Measurements from ENCODE around the gene SPAG17.
A peak's percentile ranks its signal among the peaks of the same experiment; 100 is the strongest.

The SPAG17 gene

GRCh38 chr1:118185084-118185832 lies at the start of gene SPAG17:
SPAG17 (minus strand) TSS chr1:118185228; CDS start chr1:118185157, 71 bp downstream.
- H3K4me3 Mint-ChIP-seq: peak within 1 kb of the TSS in 1 of 2 donors; percentile 46
- H3K9me3 Mint-ChIP-seq: peaks cover 8 to 15% of the 10 kb centered on the region in 2 donors

DNA sequence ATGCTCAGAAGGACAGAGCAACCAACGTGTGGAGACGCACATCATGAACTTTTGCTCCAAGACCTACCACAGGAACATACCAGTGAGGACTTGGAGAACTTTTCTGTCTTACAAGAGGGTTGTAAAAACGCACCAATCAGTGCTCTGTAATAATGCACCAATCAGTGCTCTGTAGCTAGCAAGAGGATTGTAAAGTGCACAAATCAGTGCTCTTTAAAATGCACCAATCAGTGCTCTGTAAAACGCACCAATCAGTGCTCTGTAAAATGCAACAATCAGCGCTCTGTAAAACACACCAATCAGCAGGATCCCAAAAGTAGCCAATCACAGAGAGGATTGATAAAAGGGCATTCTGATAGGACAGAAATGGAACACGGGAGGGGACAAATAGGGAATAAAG lies 40.4 kb upstream of the SPAG17 start:
- no peaks in the 10 kb centered on the region for H3K4me1 Mint-ChIP-seq
- no peaks in the 10 kb centered on the region for H3K27me3 Mint-ChIP-seq
- DNase-seq (no peak), ATAC-seq (no peak)
- no peak overlapping the region for H3K4me3 Mint-ChIP-seq
- H3K27ac Mint-ChIP-seq: no peak overlapping the region
- no peaks in the 10 kb centered on the region for H3K9me3 Mint-ChIP-seq

More at GRCh38 chr1:118185084-118185832, at the start of gene SPAG17:
- H3K27ac Mint-ChIP-seq: peak within 1 kb of the TSS in 1 of 2 donors; percentile 12
- ATAC-seq (no peak), DNase-seq (no peak)
- peaks cover 25% of the 10 kb centered on the region for H3K27me3 Mint-ChIP-seq
- H3K4me1 Mint-ChIP-seq: peaks cover 14% of the 10 kb centered on the region

DNA sequence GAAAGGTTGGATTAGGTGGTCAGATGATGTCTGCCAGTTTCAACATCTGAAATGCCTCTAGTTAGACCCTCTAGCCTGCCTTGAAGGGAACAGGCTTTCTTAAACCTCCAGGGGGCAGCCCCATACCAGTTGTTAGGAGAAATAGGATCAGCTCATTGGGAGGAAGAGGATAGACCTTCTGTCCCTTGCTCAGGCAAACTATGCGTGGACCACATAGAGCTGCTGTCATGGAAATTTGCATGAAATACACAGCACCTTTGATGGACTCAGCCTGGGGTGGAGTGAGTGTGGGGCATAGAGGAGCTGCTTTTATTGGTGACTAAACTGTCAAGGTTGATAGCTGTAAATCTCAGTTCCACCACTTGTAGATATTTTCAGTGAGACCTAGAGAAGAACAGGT lies 38.4 kb upstream of the SPAG17 start:
- Mint-ChIP-seq H3K4me3 (no peak overlapping the region), H3K27ac (no peak overlapping the region), H3K4me1 (no peaks in the 10 kb centered on the region), H3K9me3 (no peaks in the 10 kb centered on the region), H3K27me3 (no peaks in the 10 kb centered on the region)
- DNase-seq (no peak), ATAC-seq (no peak)

DNA sequence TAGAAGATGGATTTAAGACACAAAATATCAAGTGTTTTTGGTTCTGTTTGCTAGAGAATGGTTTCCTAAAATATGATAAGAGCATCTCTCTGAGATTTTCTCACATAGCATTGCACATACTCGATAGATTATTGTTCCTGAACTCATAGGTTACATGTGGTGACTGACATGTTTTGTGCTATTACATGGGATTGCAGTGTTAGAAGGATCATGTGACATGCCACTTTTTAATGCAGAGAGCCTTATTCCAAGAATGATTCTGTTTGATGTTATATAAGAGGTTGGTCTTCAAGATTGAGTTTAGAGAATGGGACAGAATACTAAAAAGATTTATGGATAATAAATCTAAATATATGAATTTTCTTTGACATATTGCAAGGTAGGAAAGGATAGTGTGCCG lies 34.4 kb upstream of the SPAG17 start:
- Mint-ChIP-seq H3K4me1 (no peaks in the 10 kb centered on the region), H3K4me3 (no peak overlapping the region), H3K9me3 (peaks cover 0 to 4% of the 10 kb centered on the region in 2 donors), H3K27ac (no peak overlapping the region), H3K27me3 (no peaks in the 10 kb centered on the region)
- DNase-seq (no peak), ATAC-seq (no peak)

DNA sequence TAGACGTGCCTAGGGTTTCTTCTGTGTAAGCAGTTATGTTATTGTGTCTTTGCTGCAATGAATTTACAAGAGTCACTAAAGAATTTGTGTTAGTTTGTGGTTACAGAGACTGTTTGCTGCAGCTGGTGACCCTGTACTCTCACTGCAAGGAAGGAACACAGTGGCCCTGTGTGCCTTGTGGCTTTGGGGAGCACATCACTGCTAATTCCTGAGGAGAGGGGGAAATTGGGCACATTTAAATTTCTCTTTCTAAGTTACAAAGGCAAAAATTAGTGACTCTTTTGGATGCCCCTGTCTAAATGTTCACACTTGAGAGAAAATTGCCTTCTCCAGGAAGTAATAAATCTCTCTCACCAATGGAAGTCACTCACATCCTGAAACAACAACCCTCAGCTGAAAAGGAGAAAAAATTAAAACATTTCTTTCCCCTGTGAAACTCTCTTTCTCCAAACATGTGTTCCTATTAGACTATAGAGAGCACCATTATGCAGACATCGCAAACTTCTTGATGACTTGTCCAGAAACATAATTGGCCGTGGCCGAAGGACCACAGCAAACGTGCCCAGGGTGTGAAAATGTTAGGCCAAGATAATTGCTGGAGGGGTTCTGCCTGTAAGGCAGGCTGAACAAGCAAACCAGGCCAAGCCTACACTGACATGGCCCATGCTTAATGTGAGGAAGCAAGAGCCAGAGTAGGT lies 32.3 kb upstream of the SPAG17 start:
- Mint-ChIP-seq H3K27me3 (no peaks in the 10 kb centered on the region), H3K4me1 (no peaks in the 10 kb centered on the region), H3K4me3 (no peak overlapping the region), H3K9me3 (peaks cover 0 to 4% of the 10 kb centered on the region in 2 donors), H3K27ac (no peak overlapping the region)
- ATAC-seq (no peak), DNase-seq (no peak)

GRCh38 chr1:118214866-118215265 lies 29.8 kb upstream of the SPAG17 start:
- Mint-ChIP-seq H3K27me3 (no peaks in the 10 kb centered on the region), H3K4me1 (no peaks in the 10 kb centered on the region), H3K9me3 (peaks cover 0 to 4% of the 10 kb centered on the region in 2 donors), H3K4me3 (no peak overlapping the region), H3K27ac (no peak overlapping the region)
- ATAC-seq (no peak), DNase-seq (no peak)

DNA sequence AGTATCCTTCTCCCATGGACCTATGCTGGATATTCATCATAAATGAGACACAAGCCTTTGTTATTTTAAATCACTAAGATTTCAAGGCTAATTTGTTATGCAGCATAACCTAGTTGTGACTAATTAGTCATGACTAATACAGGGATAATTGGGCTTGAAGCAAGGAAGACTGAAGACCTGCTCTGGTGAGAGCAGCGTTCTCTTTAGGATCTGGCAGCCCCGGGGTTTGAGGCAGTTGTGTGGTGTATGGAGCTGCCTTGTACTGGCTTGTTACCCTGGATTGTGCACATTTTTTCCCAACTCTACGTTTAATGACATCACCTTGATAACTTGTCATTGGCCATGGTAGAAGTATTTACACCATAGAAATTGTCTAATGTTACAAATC lies 25.7 kb upstream of the SPAG17 start:
- DNase-seq: no peak
- no peak overlapping the region for H3K4me3 Mint-ChIP-seq
- no peaks in the 10 kb centered on the region for H3K4me1 Mint-ChIP-seq
- no peaks in the 10 kb centered on the region for H3K27me3 Mint-ChIP-seq
- no peak overlapping the region for H3K27ac Mint-ChIP-seq
- H3K9me3 Mint-ChIP-seq: peaks cover 0 to 8% of the 10 kb centered on the region in 2 donors
- no peak for ATAC-seq

DNA sequence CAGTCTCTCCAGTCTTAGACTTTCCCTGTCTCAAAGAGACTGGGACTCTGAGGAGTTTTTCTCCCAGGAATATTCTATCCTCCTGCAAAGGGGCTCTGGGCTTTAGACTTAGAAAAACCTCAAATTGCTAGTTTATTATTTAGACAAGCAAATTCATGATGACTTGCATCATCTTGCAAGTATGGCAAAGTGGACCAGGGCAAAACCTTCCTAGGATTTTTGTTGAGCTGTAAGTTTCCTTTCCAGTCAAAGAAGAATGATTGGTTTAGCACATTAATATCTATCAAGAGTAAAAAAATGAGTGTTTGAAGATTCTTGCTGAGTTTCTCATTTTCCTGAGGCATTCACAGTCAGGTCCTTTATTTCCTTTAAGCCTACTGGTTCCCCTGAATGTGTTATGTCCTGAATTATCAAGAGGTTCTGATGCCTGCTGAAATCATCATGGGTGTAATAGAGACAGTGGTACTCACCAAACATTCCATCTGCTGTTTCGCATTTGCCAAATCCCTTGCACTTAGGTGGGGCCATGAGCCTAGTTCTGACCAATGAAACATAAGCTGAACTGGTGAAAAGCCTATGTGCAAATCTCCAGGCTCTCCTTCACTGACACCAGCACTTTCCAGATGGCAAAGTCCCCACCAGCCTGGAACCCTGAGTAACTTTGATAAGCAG lies 25.2 kb upstream of the SPAG17 start:
- no peaks in the 10 kb centered on the region for H3K4me1 Mint-ChIP-seq
- H3K27me3 Mint-ChIP-seq: no peaks in the 10 kb centered on the region
- no peak overlapping the region for H3K4me3 Mint-ChIP-seq
- H3K27ac Mint-ChIP-seq: no peak overlapping the region
- DNase-seq (no peak), ATAC-seq (no peak)
- H3K9me3 Mint-ChIP-seq: peaks cover 0 to 4% of the 10 kb centered on the region in 2 donors

GRCh38 chr1:118209648-118210047 lies 24.6 kb upstream of the SPAG17 start:
- no peaks in the 10 kb centered on the region for H3K27me3 Mint-ChIP-seq
- H3K9me3 Mint-ChIP-seq: peaks cover 0 to 4% of the 10 kb centered on the region in 2 donors
- no peak for DNase-seq
- H3K27ac Mint-ChIP-seq: no peak overlapping the region
- ATAC-seq: no peak
- no peak overlapping the region for H3K4me3 Mint-ChIP-seq
- H3K4me1 Mint-ChIP-seq: no peaks in the 10 kb centered on the region

DNA sequence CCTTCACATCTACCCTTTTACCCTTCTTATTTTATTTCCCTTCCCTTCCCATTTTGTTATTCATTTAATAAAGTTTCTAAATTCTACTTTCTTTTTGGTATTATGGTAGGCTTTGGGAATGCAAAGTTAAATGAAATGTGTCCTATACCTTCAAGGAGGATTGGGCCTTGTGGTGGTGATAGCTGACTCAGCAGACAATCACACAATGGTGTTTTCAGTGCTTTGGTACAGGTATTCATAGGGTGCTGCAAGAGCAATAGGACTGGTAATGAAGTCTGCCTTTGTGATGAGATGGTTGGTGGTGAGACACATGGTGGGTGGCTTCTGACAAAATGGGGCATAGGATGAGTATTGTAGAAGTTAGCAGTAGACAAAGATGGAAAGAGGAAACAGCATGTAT lies 21.9 kb upstream of the SPAG17 start:
- peaks cover 0 to 4% of the 10 kb centered on the region in 2 donors for H3K9me3 Mint-ChIP-seq
- no peak overlapping the region for H3K27ac Mint-ChIP-seq
- no peaks in the 10 kb centered on the region for H3K4me1 Mint-ChIP-seq
- H3K4me3 Mint-ChIP-seq: no peak overlapping the region
- DNase-seq (no peak), ATAC-seq (no peak)
- H3K27me3 Mint-ChIP-seq: no peaks in the 10 kb centered on the region

DNA sequence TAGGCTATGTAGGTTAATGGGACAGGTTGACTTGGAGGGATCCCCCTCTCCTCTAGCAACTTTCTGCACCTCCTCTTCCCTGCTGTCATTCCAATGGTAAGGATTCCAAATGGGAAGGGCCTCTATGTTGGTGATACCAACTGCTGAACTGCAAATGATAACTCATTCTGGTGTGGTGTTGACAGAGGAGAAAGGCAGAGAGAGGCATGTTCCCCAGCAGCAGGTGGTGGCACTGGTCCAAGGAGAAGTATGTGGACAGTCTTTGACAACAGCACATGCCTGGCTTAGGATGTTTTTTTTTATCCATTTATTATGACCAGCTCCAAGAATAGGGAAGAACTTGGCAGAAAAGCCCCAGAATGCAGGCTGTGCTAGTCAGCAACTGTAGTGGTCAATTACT lies 19.6 kb upstream of the SPAG17 start:
- H3K4me1 Mint-ChIP-seq: no peaks in the 10 kb centered on the region
- DNase-seq: no peak
- H3K9me3 Mint-ChIP-seq: peaks cover 0 to 4% of the 10 kb centered on the region in 2 donors
- H3K27ac Mint-ChIP-seq: no peak overlapping the region
- no peak overlapping the region for H3K4me3 Mint-ChIP-seq
- ATAC-seq: no peak
- H3K27me3 Mint-ChIP-seq: no peaks in the 10 kb centered on the region

- ATAC-seq (no peak), DNase-seq (no peak)
- H3K27me3 Mint-ChIP-seq: no peaks in the 10 kb centered on the region
- peaks cover 0 to 4% of the 10 kb centered on the region in 2 donors for H3K9me3 Mint-ChIP-seq
- no peak overlapping the region for H3K27ac Mint-ChIP-seq
- H3K4me3 Mint-ChIP-seq: no peak overlapping the region
- H3K4me1 Mint-ChIP-seq: no peaks in the 10 kb centered on the region
Measured at GRCh38 chr1:118204105-118204504, 19.1 kb upstream of the SPAG17 start.

GRCh38 chr1:118202076-118202608 lies 17.1 kb upstream of the SPAG17 start:
- DNase-seq: no peak
- H3K27me3 Mint-ChIP-seq: no peaks in the 10 kb centered on the region
- H3K4me1 Mint-ChIP-seq: no peaks in the 10 kb centered on the region
- H3K4me3 Mint-ChIP-seq: no peak overlapping the region
- no peak for ATAC-seq
- H3K27ac Mint-ChIP-seq: no peak overlapping the region
- H3K9me3 Mint-ChIP-seq: no peaks in the 10 kb centered on the region

GRCh38 chr1:118201524-118201923 lies 16.5 kb upstream of the SPAG17 start:
- Mint-ChIP-seq H3K4me3 (no peak overlapping the region), H3K27ac (no peak overlapping the region), H3K27me3 (no peaks in the 10 kb centered on the region), H3K9me3 (no peaks in the 10 kb centered on the region), H3K4me1 (no peaks in the 10 kb centered on the region)
- ATAC-seq: no peak
- no peak for DNase-seq

DNA sequence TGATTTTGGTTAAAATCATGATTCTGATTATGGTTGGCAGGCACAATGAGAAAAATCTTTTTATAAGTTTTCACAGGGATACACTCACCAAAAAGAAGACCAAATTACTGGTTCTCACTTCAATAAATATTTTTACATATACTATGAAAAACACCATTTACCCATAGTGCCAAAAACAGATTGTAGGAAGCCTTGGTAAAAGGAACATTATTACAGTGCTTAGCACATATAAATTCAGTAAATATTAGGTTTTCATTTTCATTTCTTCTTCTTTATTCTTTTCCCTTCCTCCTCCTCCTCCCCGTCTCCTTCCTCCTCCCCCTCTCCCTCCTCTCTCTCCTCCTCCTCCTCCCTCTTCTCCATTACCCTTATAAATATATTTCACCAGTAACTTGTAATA lies 15.8 kb upstream of the SPAG17 start:
- no peak overlapping the region for H3K27ac Mint-ChIP-seq
- no peak for DNase-seq
- no peaks in the 10 kb centered on the region for H3K4me1 Mint-ChIP-seq
- no peak for ATAC-seq
- H3K9me3 Mint-ChIP-seq: no peaks in the 10 kb centered on the region
- no peak overlapping the region for H3K4me3 Mint-ChIP-seq
- no peaks in the 10 kb centered on the region for H3K27me3 Mint-ChIP-seq

- no peak for DNase-seq
- no peak for ATAC-seq
Measured at GRCh38 chr1:118190561-118190960, 5.5 kb upstream of the SPAG17 start.

More at GRCh38 chr1:118190561-118190960, 5.5 kb upstream of the SPAG17 start:
- H3K4me1 Mint-ChIP-seq: peaks cover 3% of the 10 kb centered on the region
- H3K27ac Mint-ChIP-seq: no peak overlapping the region
- peaks cover 5% of the 10 kb centered on the region for H3K27me3 Mint-ChIP-seq
- peaks cover 9 to 19% of the 10 kb centered on the region in 2 donors for H3K9me3 Mint-ChIP-seq
- no peak overlapping the region for H3K4me3 Mint-ChIP-seq
